Vagina (tissue), 2 donors: Measurements from ENCODE around the gene HNRNPA0. TPM values are rescaled to one million over a fixed set of nuclear protein-coding genes. Genes with fewer than 3 reads are reported as not detected.

Experiments used
- DNase-seq, 2 donors: peaks; one replicate each; pipeline ENCODE4 v3.0.0-alpha.2; 2017; ENCODE audit errors: extremely low spot score in 2 of 2
- H3K27ac ChIP-seq: fragments of 200-600 bp; sonication (generic); one replicate; pipeline ENCODE4 v1.5.1; 2019
- H3K27me3 ChIP-seq: fragments of 200-600 bp; sonication (generic); one replicate; pipeline ENCODE4 v1.5.1; 2019
- H3K36me3 ChIP-seq, 2 donors: fragments of 200-600 bp; sonication (generic); one replicate each; pipeline ENCODE4 v1.5.1; 2017 to 2019
- H3K4me1 ChIP-seq: fragments of 200-600 bp; sonication (generic); one replicate; pipeline ENCODE4 v1.5.1; 2019
- H3K4me3 ChIP-seq, 2 donors: fragments of 200-600 bp; sonication (generic); 1 replicate in 1 of 2; 2 replicates in 1 of 2; pipeline ENCODE4 v1.5.1; 2016 to 2019
- H3K9me3 ChIP-seq: fragments of 200-600 bp; sonication (generic); one replicate; pipeline ENCODE4 v1.5.1; 2019
- POLR2A ChIP-seq, 2 donors: fragments of 450-650 bp; IDR thresholded peaks; one replicate each; pipeline ENCODE4 v1.6.1; 2017; ENCODE audit warnings: antibody characterized with exemption in 2 of 2, mild to moderate bottlenecking in 2 of 2, moderate library complexity in 2 of 2
- POLR2AphosphoS5 ChIP-seq, 2 donors: sonication (generic); formaldehyde crosslinking; IDR thresholded peaks; one replicate each; pipeline ENCODE4 v1.9.0; 2017; ENCODE audit warnings: antibody characterized with exemption in 2 of 2, mild to moderate bottlenecking in 2 of 2, low read depth in 1 of 2; ENCODE audit not compliant: insufficient read depth in 1 of 2
- intact Hi-C: fragments of 100-400 bp; cut with DNase I; formaldehyde crosslinking; loops from one replicate; pipeline ENCODE4 v1.15.1; 2023
- total RNA-seq: library from RNA; depleted of rRNA; stranded (reverse); fragments of >200 nt; gene quantifications from one replicate; pipeline ENCODE4 v1.2.3, GENCODE V29; 2016
- TF ChIP-seq, protein P1 (sequence below), 3 experiments: fragments of 450-650 bp in 2 of 3; fragments of 200-600 bp in 1 of 3; sonication (generic) in 1 of 3; IDR thresholded peaks; one replicate each; pipeline ENCODE4 v1.5.1; 2017 to 2019; ENCODE audit warnings: antibody characterized with exemption in 3 of 3, mild to moderate bottlenecking in 2 of 3, moderate library complexity in 2 of 3

HNRNPA0 gene
- total RNA-seq, 1 donor from 2014 or later = 11.8 TPM

DNA sequence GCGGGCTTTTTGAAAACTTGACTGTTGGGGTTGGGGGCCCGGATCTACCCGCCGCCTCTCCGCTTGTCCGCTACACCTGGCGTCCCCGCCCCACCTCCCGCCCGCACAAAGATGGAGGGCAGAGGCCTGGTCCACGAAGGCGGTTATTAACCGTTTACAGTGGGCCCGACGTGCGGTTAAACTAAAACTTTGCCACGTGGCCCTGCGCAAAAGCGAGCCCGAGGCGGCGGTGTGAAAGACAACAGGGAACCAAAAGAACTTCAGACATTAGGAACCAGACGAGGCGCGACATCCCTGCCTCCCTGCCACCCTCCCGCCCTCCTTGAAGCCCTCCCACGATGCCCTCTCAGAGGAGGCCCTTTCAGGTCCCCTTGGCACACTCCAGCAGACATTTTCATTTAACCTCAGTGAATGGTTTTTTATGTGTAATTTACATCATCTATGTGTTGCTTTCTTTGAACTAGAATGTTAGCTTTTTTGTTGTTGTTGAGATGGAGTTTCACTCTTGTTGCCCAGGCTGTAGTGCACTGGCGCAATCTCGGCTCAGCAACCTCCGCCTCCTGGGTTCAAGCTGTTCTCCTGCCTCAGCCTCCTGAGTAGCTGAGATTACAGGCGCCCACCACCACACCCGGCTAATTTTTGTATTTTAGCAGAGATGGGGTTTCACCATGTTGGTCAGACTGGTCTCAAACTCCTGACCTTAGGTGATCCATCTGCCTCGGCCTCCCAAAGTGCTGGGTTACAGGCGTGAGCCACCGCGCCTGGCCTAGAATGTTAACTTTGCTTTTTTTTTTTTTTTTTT, 999 bp upstream of the HNRNPA0 start:
- Histone ChIP-seq H3K4me1 (peaks cover 29% of the 10 kb centered on the region), H3K36me3 (no peaks in the 10 kb centered on the region), H3K4me3 (peak overlapping the region; percentile 69 to 92), H3K9me3 (no peaks in the 10 kb centered on the region), H3K27ac (peak overlapping the region; percentile 100), H3K27me3 (no peaks in the 10 kb centered on the region)
- DNase-seq = peak in 1 of 2 donors; percentile 91
- intact Hi-C loops = no loop called here
- TF ChIP-seq POLR2A (IDR thresholded peaks at IDR 0.05) = no peak
- TF ChIP-seq POLR2AphosphoS5 (IDR thresholded peaks at IDR 0.05; ENCODE audit: insufficient read depth in 1 of 2, low read depth in 1 of 2) = no peak
- TF ChIP-seq, protein P1, sequence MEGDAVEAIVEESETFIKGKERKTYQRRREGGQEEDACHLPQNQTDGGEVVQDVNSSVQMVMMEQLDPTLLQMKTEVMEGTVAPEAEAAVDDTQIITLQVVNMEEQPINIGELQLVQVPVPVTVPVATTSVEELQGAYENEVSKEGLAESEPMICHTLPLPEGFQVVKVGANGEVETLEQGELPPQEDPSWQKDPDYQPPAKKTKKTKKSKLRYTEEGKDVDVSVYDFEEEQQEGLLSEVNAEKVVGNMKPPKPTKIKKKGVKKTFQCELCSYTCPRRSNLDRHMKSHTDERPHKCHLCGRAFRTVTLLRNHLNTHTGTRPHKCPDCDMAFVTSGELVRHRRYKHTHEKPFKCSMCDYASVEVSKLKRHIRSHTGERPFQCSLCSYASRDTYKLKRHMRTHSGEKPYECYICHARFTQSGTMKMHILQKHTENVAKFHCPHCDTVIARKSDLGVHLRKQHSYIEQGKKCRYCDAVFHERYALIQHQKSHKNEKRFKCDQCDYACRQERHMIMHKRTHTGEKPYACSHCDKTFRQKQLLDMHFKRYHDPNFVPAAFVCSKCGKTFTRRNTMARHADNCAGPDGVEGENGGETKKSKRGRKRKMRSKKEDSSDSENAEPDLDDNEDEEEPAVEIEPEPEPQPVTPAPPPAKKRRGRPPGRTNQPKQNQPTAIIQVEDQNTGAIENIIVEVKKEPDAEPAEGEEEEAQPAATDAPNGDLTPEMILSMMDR (IDR thresholded peaks at IDR 0.05) = no peak

DNA sequence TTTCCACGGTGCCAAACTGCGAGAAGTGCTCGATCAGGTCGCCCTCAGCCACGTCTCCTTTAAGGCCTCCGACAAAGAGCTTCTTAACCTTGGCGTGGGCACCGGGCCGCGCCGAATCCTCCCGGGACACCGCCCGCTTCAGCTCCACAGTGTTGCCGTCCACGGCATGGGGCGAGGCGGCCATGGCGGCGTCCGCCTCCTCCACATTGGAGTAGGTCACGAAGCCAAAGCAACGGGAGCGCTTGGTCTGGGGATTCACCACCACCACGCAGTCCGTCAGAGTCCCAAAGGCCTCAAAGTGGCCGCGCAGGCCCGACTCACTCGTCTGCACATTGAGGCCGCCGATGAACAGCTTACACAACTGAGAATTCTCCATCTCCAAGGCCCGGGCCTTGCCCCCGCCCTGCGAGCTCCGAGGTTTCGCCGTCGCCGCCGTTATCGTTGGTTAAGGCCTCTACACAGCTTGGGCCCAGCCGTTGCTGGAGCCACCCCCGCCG, 424 bp downstream of the HNRNPA0 start:
- TF ChIP-seq POLR2AphosphoS5 (IDR thresholded peaks at IDR 0.05; ENCODE audit: insufficient read depth in 1 of 2, low read depth in 1 of 2) = no peak
- TF ChIP-seq POLR2A (IDR thresholded peaks at IDR 0.05) = no peak
- TF ChIP-seq, protein P1 (IDR thresholded peaks at IDR 0.05) = no peak
- intact Hi-C loops = no loop called here
- DNase-seq = no peak

DNA sequence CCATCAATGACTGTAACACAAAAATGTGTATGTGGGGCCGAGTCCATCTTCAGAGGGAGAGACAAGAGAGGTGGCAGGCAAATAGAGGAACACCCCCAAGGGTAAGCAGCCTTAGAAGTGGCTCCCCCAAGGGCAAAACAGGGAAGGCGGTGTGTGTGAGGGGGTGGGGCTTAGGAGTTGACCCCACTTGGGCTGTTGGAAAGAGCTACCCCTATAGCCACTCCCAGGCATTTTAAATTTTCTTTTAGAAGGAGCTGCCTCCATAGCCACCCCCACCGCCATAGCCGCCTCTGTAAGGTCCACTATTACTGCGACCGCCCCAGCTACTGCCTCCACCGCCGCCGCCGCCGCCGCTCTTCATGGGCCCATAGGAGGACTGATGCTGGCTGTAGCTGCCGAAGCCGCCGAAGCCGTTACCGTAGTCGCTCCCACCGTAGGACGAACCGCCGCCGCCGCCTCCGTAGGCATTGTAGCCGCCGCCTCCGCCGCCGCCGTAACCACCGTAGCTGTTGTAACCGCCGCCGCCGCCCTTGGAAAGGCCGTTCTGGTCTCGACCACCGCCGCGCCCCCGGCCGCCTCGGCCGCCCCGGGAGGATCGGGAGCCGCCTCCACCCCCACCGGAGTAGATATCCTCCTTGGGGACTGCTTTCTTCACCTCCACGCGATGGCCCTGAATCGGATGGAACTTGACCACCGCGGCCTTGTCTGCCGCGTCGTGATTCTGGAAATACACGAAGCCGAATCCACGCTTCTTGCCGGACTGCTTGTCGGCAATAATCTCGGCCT, 1.1 kb downstream of the HNRNPA0 start:
- Histone ChIP-seq H3K27ac (peak overlapping the region; percentile 100), H3K9me3 (no peaks in the 10 kb centered on the region), H3K27me3 (no peaks in the 10 kb centered on the region), H3K4me3 (peak overlapping the region; percentile 69 to 92), H3K4me1 (peaks cover 42% of the 10 kb centered on the region), H3K36me3 (no peaks in the 10 kb centered on the region)
- TF ChIP-seq POLR2AphosphoS5 (IDR thresholded peaks at IDR 0.05; ENCODE audit: insufficient read depth in 1 of 2, low read depth in 1 of 2) (no peak), POLR2A (IDR thresholded peaks at IDR 0.05) (no peak)
- TF ChIP-seq, protein P1 (IDR thresholded peaks at IDR 0.05) = no peak
- intact Hi-C loops = no loop called here
- DNase-seq = no peak

More for the DNA sequence above, 424 bp downstream of the HNRNPA0 start:
- Histone ChIP-seq H3K36me3 (no peaks in the 10 kb centered on the region), H3K4me1 (peaks cover 42% of the 10 kb centered on the region), H3K27me3 (no peaks in the 10 kb centered on the region), H3K27ac (peak overlapping the region; percentile 100), H3K4me3 (peak overlapping the region; percentile 69 to 92), H3K9me3 (no peaks in the 10 kb centered on the region)

DNA sequence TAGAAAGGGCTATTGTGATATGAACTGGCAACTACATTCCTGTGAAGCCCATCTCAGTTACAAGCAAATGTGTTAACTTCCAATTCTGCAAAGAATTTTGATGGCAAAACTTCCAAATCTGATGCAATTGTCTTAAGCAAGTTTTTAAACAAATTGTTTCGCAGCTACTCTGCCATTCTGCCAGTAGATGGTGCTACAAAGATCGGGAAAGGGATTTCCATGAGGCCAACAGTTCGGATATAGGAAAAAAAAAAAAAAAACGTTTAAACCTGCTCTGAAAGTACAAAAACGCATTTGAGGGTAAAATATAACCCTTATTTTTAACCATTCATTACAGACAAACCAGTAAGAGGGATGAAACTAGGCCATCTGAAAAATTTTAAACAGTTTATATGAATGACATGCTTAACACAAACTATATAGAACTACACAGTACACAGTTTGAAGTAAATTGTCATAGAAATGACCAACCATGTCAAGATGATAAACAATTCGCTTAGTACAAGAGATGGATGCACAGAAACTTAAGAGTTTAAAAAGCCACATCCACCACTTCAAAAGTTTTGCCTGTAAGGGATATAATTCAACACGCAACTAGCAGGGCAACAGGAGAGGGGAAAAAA, 2.2 kb downstream of the HNRNPA0 start:
- TF ChIP-seq POLR2AphosphoS5 (IDR thresholded peaks at IDR 0.05; ENCODE audit: insufficient read depth in 1 of 2, low read depth in 1 of 2) (peak in 1 of 2 donors; percentile 87), POLR2A (IDR thresholded peaks at IDR 0.05) (no peak)
- TF ChIP-seq, protein P1 (IDR thresholded peaks at IDR 0.05) = peak in 2 of 3 experiments; percentile 40 to 58
- intact Hi-C loops = no loop called here
- DNase-seq = no peak
- Histone ChIP-seq H3K36me3 (no peaks in the 10 kb centered on the region), H3K27ac (peak overlapping the region; percentile 100), H3K27me3 (no peaks in the 10 kb centered on the region), H3K9me3 (no peaks in the 10 kb centered on the region), H3K4me1 (peaks cover 42% of the 10 kb centered on the region), H3K4me3 (peak overlapping the region; percentile 69 to 92)
